ENCODE results near the gene RALB. TPM values are rescaled to one million over a fixed set of nuclear protein-coding genes. Genes with fewer than 3 reads are reported as not detected.

The RALB gene
- total RNA-seq, 2 experiments from 2014 or later = 3.1 to 3.6 TPM

- no peaks in the 10 kb centered on the region for H3K9me3 ChIP-seq (ENCODE audit: control insufficient read depth in 1 of 2, insufficient read depth in 1 of 2, low read length in 2 of 2)
- Mint-ChIP-seq H3K27me3 (no peaks in the 10 kb centered on the region), H3K4me3 (peak overlapping the region; percentile 60), H3K9me3 (no peaks in the 10 kb centered on the region), H3K27ac (peak overlapping the region; percentile 73), H3K4me1 (ENCODE audit: low read depth) (peaks cover 29% of the 10 kb centered on the region), H3K36me3 (ENCODE audit: low read depth) (no peaks in the 10 kb centered on the region)
- DNase-seq (peak in 12 of 14 experiments; percentile 10 to 61 (median 26)), ATAC-seq (ENCODE audit: poor library complexity) (peak; percentile 66)
- H3K4me3 ChIP-seq (ENCODE audit: low read length) = no peak overlapping the region
- intact Hi-C loops (cut with DNase I, micrococcal nuclease) = loop anchor here (5.0 to 10.0 kb wide), 5 partner anchors 88 to 670 kb away; partner anchors contain the start of gene PTPN4 (in 2 of the 2)
- ChIA-PET CTCF (no interaction called here), POLR2A (interaction anchor here (1.0 to 2.6 kb wide), 3 partner anchors 63 to 139 kb away, joined by 4 to 11 read pairs (median 10); partner anchors contain the start of gene RALB)
- H3K36me3 ChIP-seq (ENCODE audit: insufficient read depth, low read length) = no peaks in the 10 kb centered on the region
- H3K27ac ChIP-seq (ENCODE audit: low read depth in 1 of 2, low read length in 2 of 2) = no peak overlapping the region
- H3K27me3 ChIP-seq (ENCODE audit: control insufficient read depth in 1 of 2, insufficient read depth in 2 of 2, low read length in 2 of 2) = no peaks in the 10 kb centered on the region
- TF ChIP-seq CTCF (IDR thresholded peaks at IDR 0.05) = no peak
- H3K4me1 ChIP-seq (ENCODE audit: insufficient read depth, low read length) = peaks cover 26% of the 10 kb centered on the region
Observed at GRCh38 chr2:120314690-120315366, 62.2 kb downstream of the RALB start.

GRCh38 chr2:120315367-120316033 lies 62.8 kb downstream of the RALB start:
- no peaks in the 10 kb centered on the region for H3K27me3 ChIP-seq (ENCODE audit: control insufficient read depth in 1 of 2, insufficient read depth in 2 of 2, low read length in 2 of 2)
- H3K4me1 ChIP-seq (ENCODE audit: insufficient read depth, low read length) = peaks cover 26% of the 10 kb centered on the region
- no peak overlapping the region for H3K27ac ChIP-seq (ENCODE audit: low read depth in 1 of 2, low read length in 2 of 2)
- H3K9me3 ChIP-seq (ENCODE audit: control insufficient read depth in 1 of 2, insufficient read depth in 1 of 2, low read length in 2 of 2) = no peaks in the 10 kb centered on the region
- POLR2A ChIA-PET = no interaction called here
- no peak for DNase-seq
- TF ChIP-seq CTCF (IDR thresholded peaks at IDR 0.05) = no peak
- H3K36me3 Mint-ChIP-seq (ENCODE audit: low read depth) = no peaks in the 10 kb centered on the region
- H3K27ac Mint-ChIP-seq = peak overlapping the region; percentile 73
- ATAC-seq (ENCODE audit: poor library complexity) = no peak
- peaks cover 29% of the 10 kb centered on the region for H3K4me1 Mint-ChIP-seq (ENCODE audit: low read depth)
- no peaks in the 10 kb centered on the region for H3K27me3 Mint-ChIP-seq
- CTCF ChIA-PET = no interaction called here
- intact Hi-C loops (cut with DNase I, micrococcal nuclease) = loop anchor here (10.0 kb wide), 2 partner anchors 561 to 671 kb away; partner anchors contain the start of gene PTPN4 (in 2 of the 2)
- no peak overlapping the region for H3K4me3 ChIP-seq (ENCODE audit: low read length)
- H3K9me3 Mint-ChIP-seq = no peaks in the 10 kb centered on the region
- no peaks in the 10 kb centered on the region for H3K36me3 ChIP-seq (ENCODE audit: insufficient read depth, low read length)
- H3K4me3 Mint-ChIP-seq = no peak overlapping the region

GRCh38 chr2:120316071-120316470 lies 63.4 kb downstream of the RALB start:
- no peak for TF ChIP-seq CTCF (IDR thresholded peaks at IDR 0.05)
- no peaks in the 10 kb centered on the region for H3K36me3 Mint-ChIP-seq (ENCODE audit: low read depth)
- no peaks in the 10 kb centered on the region for H3K9me3 Mint-ChIP-seq
- no peak overlapping the region for H3K4me3 Mint-ChIP-seq
- DNase-seq = no peak
- Histone ChIP-seq H3K9me3 (ENCODE audit: control insufficient read depth in 1 of 2, insufficient read depth in 1 of 2, low read length in 2 of 2) (no peaks in the 10 kb centered on the region), H3K4me3 (ENCODE audit: low read length) (no peak overlapping the region), H3K27me3 (ENCODE audit: control insufficient read depth in 1 of 2, insufficient read depth in 2 of 2, low read length in 2 of 2) (no peaks in the 10 kb centered on the region), H3K27ac (ENCODE audit: low read depth in 1 of 2, low read length in 2 of 2) (no peak overlapping the region), H3K4me1 (ENCODE audit: insufficient read depth, low read length) (peaks cover 26% of the 10 kb centered on the region), H3K36me3 (ENCODE audit: insufficient read depth, low read length) (no peaks in the 10 kb centered on the region)
- peaks cover 29% of the 10 kb centered on the region for H3K4me1 Mint-ChIP-seq (ENCODE audit: low read depth)
- CTCF ChIA-PET = no interaction called here
- H3K27ac Mint-ChIP-seq = no peak overlapping the region
- intact Hi-C loops (cut with DNase I, micrococcal nuclease) = loop anchor here (10.0 kb wide), 2 partner anchors 561 to 671 kb away; partner anchors contain the start of gene PTPN4 (in 2 of the 2)
- POLR2A ChIA-PET = no interaction called here
- no peak for ATAC-seq (ENCODE audit: poor library complexity)
- H3K27me3 Mint-ChIP-seq = no peaks in the 10 kb centered on the region

Data from CD4-positive, alpha-beta T cell (primary cell).